H9 (cell line): ENCODE results near the gene PGAM1. TPM values are rescaled to one million over a fixed set of nuclear protein-coding genes. Genes with fewer than 3 reads are reported as not detected.

Experiments used
- DNase-seq: peaks from one replicate; pipeline ENCODE4 v3.0.0-alpha.2; 2017
- H2AFZ ChIP-seq: one replicate; pipeline ENCODE4 v1.6.1; 2013; ENCODE audit warnings: mild to moderate bottlenecking, low read length, control low read depth, moderate library complexity
- H2AK5ac ChIP-seq: 2 replicates; pipeline ENCODE4 v1.6.1; 2013; ENCODE audit warnings: low read length, control low read depth, mixed read lengths; ENCODE audit not compliant: insufficient read length
- H2BK120ac ChIP-seq: one replicate; pipeline ENCODE4 v1.6.1; 2013; ENCODE audit warnings: low read depth, mild to moderate bottlenecking, low read length, control low read depth, inconsistent platforms; ENCODE audit not compliant: poor library complexity, severe bottlenecking
- H2BK12ac ChIP-seq: 2 replicates; pipeline ENCODE4 v1.6.1; 2013; ENCODE audit warnings: low read length, control low read depth, mixed read lengths, low read depth; ENCODE audit not compliant: insufficient read length
- H2BK15ac ChIP-seq: 2 replicates; pipeline ENCODE4 v1.6.1; 2013; ENCODE audit warnings: low read depth, low read length, control low read depth
- H2BK20ac ChIP-seq: one replicate; pipeline ENCODE4 v1.6.1; 2013; ENCODE audit warnings: low read depth, mild to moderate bottlenecking, low read length, control low read depth, inconsistent platforms; ENCODE audit not compliant: poor library complexity, severe bottlenecking
- H2BK5ac ChIP-seq: 2 replicates; pipeline ENCODE4 v1.6.1; 2013; ENCODE audit warnings: low read length, control low read depth, mixed read lengths; ENCODE audit not compliant: insufficient read length
- H3K14ac ChIP-seq: 2 replicates; pipeline ENCODE4 v1.6.1; 2013; ENCODE audit warnings: low read length, control low read depth; ENCODE audit not compliant: insufficient read depth
- H3K18ac ChIP-seq: 2 replicates; pipeline ENCODE4 v1.6.1; 2013; ENCODE audit warnings: low read depth, mild to moderate bottlenecking, mixed read lengths, low read length, control low read depth; ENCODE audit not compliant: insufficient read length
- H3K23ac ChIP-seq: 2 replicates; pipeline ENCODE4 v1.6.1; 2013; ENCODE audit warnings: low read length, control low read depth, mixed read lengths, low read depth; ENCODE audit not compliant: insufficient read length
- H3K23me2 ChIP-seq: 2 replicates; pipeline ENCODE4 v1.6.1; 2013; ENCODE audit warnings: low read depth, mild to moderate bottlenecking, mixed read lengths, low read length, control low read depth; ENCODE audit not compliant: insufficient read length, poor library complexity, severe bottlenecking
- H3K27ac ChIP-seq: 2 replicates; pipeline ENCODE4 v1.5.1; 2013; ENCODE audit warnings: low read length, control low read depth, mixed read lengths, low read depth; ENCODE audit not compliant: insufficient read length
- H3K27me3 ChIP-seq: 2 replicates; pipeline ENCODE4 v1.6.1; 2013; ENCODE audit warnings: low read length, control low read depth, inconsistent platforms; ENCODE audit not compliant: insufficient read depth
- H3K4ac ChIP-seq: 2 replicates; pipeline ENCODE4 v1.6.1; 2013; ENCODE audit warnings: low read depth, mild to moderate bottlenecking, control low read depth, inconsistent platforms, low read length, moderate library complexity
- H3K4me1 ChIP-seq: 2 replicates; pipeline ENCODE4 v1.6.1; 2013; ENCODE audit warnings: low read length, control low read depth, inconsistent platforms; ENCODE audit not compliant: insufficient read depth
- H3K4me2 ChIP-seq: 2 replicates; pipeline ENCODE4 v1.6.1; 2013; ENCODE audit warnings: low read length, control low read depth, mixed read lengths; ENCODE audit not compliant: insufficient read length, insufficient read depth
- H3K56ac ChIP-seq: 2 replicates; pipeline ENCODE4 v1.6.1; 2013; ENCODE audit warnings: low read depth, mild to moderate bottlenecking, mixed read lengths, low read length, control low read depth; ENCODE audit not compliant: insufficient read length
- H3K79me1 ChIP-seq: 2 replicates; pipeline ENCODE4 v1.6.1; 2013; ENCODE audit warnings: low read depth, mild to moderate bottlenecking, moderate library complexity, low read length, control low read depth, inconsistent platforms; ENCODE audit not compliant: insufficient read depth, poor library complexity, severe bottlenecking
- H3K79me2 ChIP-seq: 2 replicates; pipeline ENCODE4 v1.6.1; 2013; ENCODE audit warnings: low read length, control low read depth, inconsistent platforms; ENCODE audit not compliant: insufficient read depth
- H3K9ac ChIP-seq: 2 replicates; pipeline ENCODE4 v1.6.1; 2013; ENCODE audit warnings: low read length, control low read depth, mixed read lengths; ENCODE audit not compliant: insufficient read length; ENCODE audit errors: extremely low read depth
- H3K9me3 ChIP-seq: one replicate; pipeline ENCODE4 v1.6.1; 2013; ENCODE audit warnings: low read depth, low read length, inconsistent platforms; ENCODE audit not compliant: control insufficient read depth
- H3T11ph ChIP-seq: one replicate; pipeline ENCODE4 v1.6.1; 2013; ENCODE audit warnings: mild to moderate bottlenecking, low read length, control low read depth, inconsistent platforms
- H4K20me1 ChIP-seq: one replicate; pipeline ENCODE4 v1.6.1; 2013; ENCODE audit not compliant: control insufficient read depth, insufficient read length, insufficient read depth
- H4K5ac ChIP-seq: 2 replicates; pipeline ENCODE4 v1.6.1; 2013; ENCODE audit warnings: low read depth, mild to moderate bottlenecking, mixed read lengths, low read length, control low read depth; ENCODE audit not compliant: insufficient read length
- H4K8ac ChIP-seq: replicated peaks from 2 replicates; pipeline ENCODE4 v1.6.1; 2013; ENCODE audit warnings: low read length, control low read depth, mixed read lengths, low read depth; ENCODE audit not compliant: insufficient read length
- H4K91ac ChIP-seq: 2 replicates; pipeline ENCODE4 v1.6.1; 2013; ENCODE audit warnings: low read depth, mild to moderate bottlenecking, moderate library complexity, mixed read lengths, low read length, control low read depth; ENCODE audit not compliant: insufficient read length
- H3K27ac Mint-ChIP-seq, 3 experiments: 2 replicates in 2 of 3; 3 replicates in 1 of 3; pipeline ENCODE4 v1.8.0; 2020 to 2021; ENCODE audit warnings: mixed read lengths in 3 of 3, mild to moderate bottlenecking in 1 of 3, moderate library complexity in 1 of 3
- H3K27me3 Mint-ChIP-seq: 2 replicates; pipeline ENCODE4 v1.8.0; 2021; ENCODE audit warnings: low read depth, mild to moderate bottlenecking, moderate library complexity, mixed read lengths
- H3K36me3 Mint-ChIP-seq, 3 experiments: 2 replicates in 2 of 3; 3 replicates in 1 of 3; pipeline ENCODE4 v1.8.0; 2020 to 2021; ENCODE audit warnings: low read depth in 3 of 3, mixed read lengths in 3 of 3; ENCODE audit not compliant: insufficient read depth in 1 of 3
- H3K4me1 Mint-ChIP-seq, 2 experiments: 2 replicates each; pipeline ENCODE4 v1.8.0; 2020; ENCODE audit warnings: mixed read lengths in 2 of 2
- H3K4me3 Mint-ChIP-seq, 2 experiments: 2 replicates in 1 of 2; 3 replicates in 1 of 2; pipeline ENCODE4 v1.8.0; 2020 to 2021; ENCODE audit warnings: mild to moderate bottlenecking in 2 of 2, mixed read lengths in 2 of 2, moderate library complexity in 1 of 2
- H3K9me3 Mint-ChIP-seq, 2 experiments: 2 replicates in 1 of 2; 3 replicates in 1 of 2; pipeline ENCODE4 v1.8.0; 2020; ENCODE audit warnings: mild to moderate bottlenecking in 2 of 2, mixed read lengths in 2 of 2, moderate library complexity in 1 of 2
- CTCF ChIP-seq: fragments of 200-600 bp; sonication (generic); conservative IDR thresholded peaks from 3 replicates; pipeline ENCODE4 v1.8.0; 2021; ENCODE audit warnings: antibody characterized with exemption, mild to moderate bottlenecking
- WGBS: extraction: QIAGEN DNeasy Blood & Tissue Kit; methylation state at CpG from one replicate; pipeline ENCODE4 v1.1.7; 2013; ENCODE audit warnings: missing lambda C conversion rate, low lambda C conversion rate, mixed read lengths; ENCODE audit not compliant: insufficient read length; ENCODE audit errors: extremely low coverage; 5-methylcytosine and 5-hydroxymethylcytosine counted together
- total RNA-seq: library from RNA; stranded (reverse); gene quantifications from 2 replicates; pipeline ENCODE4 v1.2.1, GENCODE V29; 2021

The PGAM1 gene
- total RNA-seq, 1 experiment from 2014 or later: 932 TPM

GRCh38 chr10:97456034-97456685 is 30.2 kb downstream of the PGAM1 start:
- Histone ChIP-seq H3K23me2 (no peaks in the 10 kb centered on the region), H2AK5ac (no peak overlapping the region), H3K9ac (no peak overlapping the region), H3K23ac (no peak overlapping the region), H3T11ph (no peak overlapping the region), H4K8ac (no peak overlapping the region), H2BK15ac (no peak overlapping the region), H3K79me2 (no peaks in the 10 kb centered on the region), H3K27ac (no peak overlapping the region), H4K5ac (no peak overlapping the region), H3K56ac (no peak overlapping the region), H3K4ac (no peak overlapping the region), H2BK5ac (no peak overlapping the region), H3K27me3 (no peaks in the 10 kb centered on the region), H3K79me1 (no peaks in the 10 kb centered on the region), H3K4me1 (no peaks in the 10 kb centered on the region), H3K14ac (no peak overlapping the region), H2BK20ac (no peak overlapping the region), H2AFZ (no peak overlapping the region), H4K91ac (no peak overlapping the region), H2BK12ac (no peak overlapping the region), H3K9me3 (no peaks in the 10 kb centered on the region), H3K18ac (no peak overlapping the region), H2BK120ac (no peak overlapping the region), H4K20me1 (peaks cover 1% of the 10 kb centered on the region), H3K4me2 (no peak overlapping the region)
- DNase-seq: no peak
- no CpG with 5 or more reads among the region's 5 CpGs for WGBS
- Mint-ChIP-seq H3K4me1 (no peaks in the 10 kb centered on the region), H3K36me3 (peaks cover 44 to 91% (median 87%) of the 10 kb centered on the region in 3 experiments), H3K27me3 (no peaks in the 10 kb centered on the region; the same call in 1 of the 2 replicates), H3K4me3 (no peak overlapping the region), H3K27ac (no peak overlapping the region; a peak in 1 of 7 replicates), H3K9me3 (no peaks in the 10 kb centered on the region)
- TF ChIP-seq CTCF: no peak
